Right kidney (tissue), 9 donors: ENCODE measurements around the gene MMEL1.
"Not testable (repeated sequence)": the region's sequence is repeated elsewhere in the genome, so short reads cannot be mapped to it uniquely, and the experiment has no call there.

ENCODE experiments used
- DNase-seq: peaks from one replicate; pipeline ENCODE4 v3.0.0-alpha.2; 2016
- long read RNA-seq, 8 donors: transcript quantifications; one replicate each; lab custom pipeline, GENCODE V29; 2026

MMEL1 gene, protein sequence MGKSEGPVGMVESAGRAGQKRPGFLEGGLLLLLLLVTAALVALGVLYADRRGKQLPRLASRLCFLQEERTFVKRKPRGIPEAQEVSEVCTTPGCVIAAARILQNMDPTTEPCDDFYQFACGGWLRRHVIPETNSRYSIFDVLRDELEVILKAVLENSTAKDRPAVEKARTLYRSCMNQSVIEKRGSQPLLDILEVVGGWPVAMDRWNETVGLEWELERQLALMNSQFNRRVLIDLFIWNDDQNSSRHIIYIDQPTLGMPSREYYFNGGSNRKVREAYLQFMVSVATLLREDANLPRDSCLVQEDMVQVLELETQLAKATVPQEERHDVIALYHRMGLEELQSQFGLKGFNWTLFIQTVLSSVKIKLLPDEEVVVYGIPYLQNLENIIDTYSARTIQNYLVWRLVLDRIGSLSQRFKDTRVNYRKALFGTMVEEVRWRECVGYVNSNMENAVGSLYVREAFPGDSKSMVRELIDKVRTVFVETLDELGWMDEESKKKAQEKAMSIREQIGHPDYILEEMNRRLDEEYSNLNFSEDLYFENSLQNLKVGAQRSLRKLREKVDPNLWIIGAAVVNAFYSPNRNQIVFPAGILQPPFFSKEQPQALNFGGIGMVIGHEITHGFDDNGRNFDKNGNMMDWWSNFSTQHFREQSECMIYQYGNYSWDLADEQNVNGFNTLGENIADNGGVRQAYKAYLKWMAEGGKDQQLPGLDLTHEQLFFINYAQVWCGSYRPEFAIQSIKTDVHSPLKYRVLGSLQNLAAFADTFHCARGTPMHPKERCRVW
- long read RNA-seq, donor 1, partial matches to known transcripts: 0 of 2 reads
- long read RNA-seq, donor 1, other reads (novel, unspliced or antisense): 0 of 2 reads
- long read RNA-seq, donor 2: 0 reads
- long read RNA-seq, donor 3: 0 reads
- long read RNA-seq, donor 4: 0 reads
- long read RNA-seq, donor 5: 0 reads
- long read RNA-seq, donor 6: 0 reads
- long read RNA-seq, donor 7, partial matches to known transcripts: 14 of 14 reads
- long read RNA-seq, donor 7, other reads (novel, unspliced or antisense): 0 of 14 reads
- long read RNA-seq, donor 8: 0 reads

DNA sequence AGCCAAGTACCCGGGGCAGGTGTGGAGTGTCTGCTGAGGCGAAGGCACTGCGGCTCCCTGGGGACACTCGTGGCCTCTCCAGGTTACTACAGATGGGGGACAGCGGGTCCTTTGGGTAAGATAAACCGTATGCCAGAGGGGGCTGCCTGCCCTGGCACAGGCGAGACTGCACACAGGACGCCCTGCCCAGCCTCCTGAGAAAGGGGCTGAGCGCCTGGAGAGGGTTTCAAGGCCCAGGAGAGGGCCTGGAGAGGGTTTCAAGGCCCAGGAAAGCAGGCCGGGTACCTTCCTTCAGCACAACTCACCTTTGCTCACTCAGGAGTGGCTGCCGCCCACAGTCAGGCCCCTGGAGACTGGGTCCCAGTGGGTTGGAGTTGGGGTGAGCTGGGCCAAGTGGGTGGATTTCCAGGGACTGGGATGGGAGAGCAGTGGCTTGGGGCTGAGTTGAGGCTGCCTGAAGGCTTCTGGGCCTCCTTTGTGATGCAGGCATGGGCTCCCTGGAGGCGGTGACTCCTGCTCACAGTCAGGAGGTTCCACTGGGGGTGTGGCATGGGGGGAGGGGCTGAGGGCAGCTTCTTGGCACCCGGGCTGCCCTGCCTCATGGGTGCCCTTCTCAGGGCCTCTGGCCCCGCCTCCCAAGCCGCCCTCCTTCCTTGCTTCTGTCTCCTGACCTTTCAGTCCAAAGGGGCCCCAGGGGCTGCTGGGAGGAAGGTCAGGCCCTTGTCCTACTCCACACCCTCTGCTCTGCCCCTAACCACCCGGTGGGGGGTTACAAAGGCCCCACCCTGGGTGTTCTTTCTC, at the start of gene MMEL1:
TSS of gene MMEL1 (minus strand) at position 456 of the 801 bp plus-strand sequence. CDS start 3,532 bp downstream, outside the sequence.
- DNase-seq: no peak

DNA sequence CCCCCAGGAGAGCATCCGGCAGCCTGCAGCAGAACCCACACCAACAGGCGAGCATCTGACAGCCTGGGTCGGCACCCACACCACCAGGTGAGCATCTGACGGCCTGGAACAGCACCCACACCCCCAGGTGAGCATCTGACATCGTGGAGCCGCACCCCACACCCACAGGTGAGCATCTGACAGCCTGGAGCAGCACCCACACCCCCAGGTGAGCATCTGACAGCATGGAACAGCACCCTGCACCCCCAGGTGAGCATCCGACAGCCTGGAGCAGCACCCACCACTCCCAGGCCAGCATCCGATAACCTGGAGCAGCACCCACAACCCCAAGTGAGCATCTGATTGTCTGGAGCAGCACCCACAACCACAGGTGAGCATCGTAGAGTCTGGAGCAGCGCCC, 43.9 kb upstream of the MMEL1 start:
- not testable (repeated sequence) for DNase-seq

DNA sequence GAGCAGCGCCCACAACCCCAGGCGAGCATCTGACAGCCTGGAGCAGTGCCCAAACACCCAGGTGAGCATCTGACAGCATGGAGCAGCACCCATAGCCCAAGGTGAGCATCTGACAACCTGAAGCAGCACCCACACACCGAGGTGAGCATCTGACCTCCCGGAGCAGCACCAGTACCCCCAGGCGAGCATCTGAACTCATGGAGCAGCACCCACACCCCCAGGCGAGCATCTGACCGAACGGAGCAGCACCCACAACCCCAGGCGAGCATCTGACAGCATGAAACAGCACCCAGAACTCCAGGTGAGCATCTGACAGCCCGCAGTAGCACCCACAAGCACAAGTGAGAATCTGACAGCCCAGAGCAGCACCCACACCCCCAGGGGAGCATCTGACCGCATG, 38.8 kb upstream of the MMEL1 start:
- DNase-seq: not testable (repeated sequence)

DNA sequence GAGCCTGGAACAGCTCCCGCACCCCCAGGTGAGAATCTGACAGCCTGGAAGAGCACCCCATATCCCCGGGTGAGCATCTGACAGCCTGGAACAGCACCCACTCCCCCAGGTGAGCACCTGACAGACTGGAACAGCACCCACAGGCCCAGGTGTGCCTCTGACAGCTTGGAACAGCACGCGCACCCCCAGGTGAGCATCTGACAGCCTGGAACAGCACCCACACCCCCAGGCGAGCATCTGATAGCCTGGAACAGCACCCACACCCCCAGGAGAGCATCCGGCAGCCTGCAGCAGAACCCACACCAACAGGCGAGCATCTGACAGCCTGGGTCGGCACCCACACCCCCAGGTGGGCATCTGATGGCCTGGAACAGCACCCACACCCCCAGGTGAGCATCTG, 27.0 kb upstream of the MMEL1 start:
- not testable (repeated sequence) for DNase-seq

DNA sequence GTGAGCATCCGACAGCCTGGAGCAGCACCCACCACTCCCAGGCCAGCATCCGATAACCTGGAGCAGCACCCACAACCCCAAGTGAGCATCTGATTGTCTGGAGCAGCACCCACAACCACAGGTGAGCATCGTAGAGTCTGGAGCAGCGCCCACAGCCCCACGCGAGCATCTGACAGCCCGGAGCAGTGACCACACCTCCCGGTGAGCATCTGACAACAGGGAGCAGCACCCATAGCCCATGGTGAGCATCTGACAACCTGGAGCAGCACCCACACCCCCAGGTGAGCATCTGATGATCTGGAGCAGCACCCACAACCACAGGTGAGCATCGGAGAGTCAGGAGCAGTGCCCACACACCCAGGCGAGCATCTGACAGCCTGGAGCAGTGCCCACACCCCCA, 25.1 kb upstream of the MMEL1 start:
- DNase-seq: not testable (repeated sequence)

DNA sequence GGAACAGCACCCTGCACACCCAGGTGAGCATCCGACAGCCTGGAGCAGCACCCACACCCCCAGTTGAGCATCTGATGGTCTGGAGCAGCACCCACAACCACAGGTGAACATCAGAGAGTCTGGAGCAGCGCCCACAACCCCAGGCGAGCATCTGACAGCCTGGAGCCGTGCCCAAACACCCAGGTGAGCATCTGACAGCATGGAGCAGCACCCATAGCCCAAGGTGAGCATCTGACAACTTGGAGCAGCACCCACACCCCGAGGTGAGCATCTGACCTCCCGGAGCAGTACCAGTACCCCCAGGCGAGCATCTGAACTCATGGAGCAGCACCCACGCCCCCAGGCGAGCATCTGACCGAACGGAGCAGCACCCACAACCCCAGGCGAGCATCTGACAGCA, 24.3 kb upstream of the MMEL1 start:
- not testable (repeated sequence) for DNase-seq

DNA sequence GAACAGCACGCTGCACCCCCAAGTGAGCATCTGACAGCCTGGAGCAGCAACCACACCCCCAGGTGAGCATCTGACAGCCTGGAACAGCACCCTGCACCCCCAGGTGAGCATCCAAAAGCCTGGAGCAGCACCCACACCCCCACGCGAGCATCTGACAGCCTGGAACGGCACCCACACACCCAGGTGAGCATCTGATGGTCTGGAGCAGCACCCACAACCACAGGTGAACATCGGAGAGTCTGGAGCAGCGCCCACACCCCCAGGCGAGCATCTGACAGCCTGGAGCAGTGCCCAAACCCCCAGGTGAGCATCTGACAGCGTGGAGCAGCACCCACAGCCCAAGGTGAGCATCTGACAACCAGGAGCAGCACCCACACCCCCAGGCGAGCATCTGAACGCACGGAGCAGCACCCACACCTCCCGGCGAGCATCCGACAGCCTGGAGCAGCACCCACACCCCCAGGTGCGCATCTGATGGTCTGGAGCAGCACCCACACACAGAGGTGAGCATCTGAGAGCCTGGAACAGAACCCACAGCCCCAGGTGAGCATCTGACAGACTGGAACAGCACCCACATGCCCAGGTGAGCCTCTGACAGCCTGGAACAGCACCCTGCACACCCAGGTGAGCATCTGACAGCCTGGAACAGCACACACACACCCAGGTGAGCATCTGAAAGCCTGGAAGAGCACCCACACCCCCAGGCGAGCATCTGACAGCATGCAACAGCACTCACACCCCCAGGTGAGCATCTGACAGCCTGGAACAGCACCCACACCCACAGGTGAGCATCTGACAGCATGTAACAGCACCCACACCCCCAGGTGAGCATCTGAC, 23.0 kb upstream of the MMEL1 start:
- DNase-seq: not testable (repeated sequence)

DNA sequence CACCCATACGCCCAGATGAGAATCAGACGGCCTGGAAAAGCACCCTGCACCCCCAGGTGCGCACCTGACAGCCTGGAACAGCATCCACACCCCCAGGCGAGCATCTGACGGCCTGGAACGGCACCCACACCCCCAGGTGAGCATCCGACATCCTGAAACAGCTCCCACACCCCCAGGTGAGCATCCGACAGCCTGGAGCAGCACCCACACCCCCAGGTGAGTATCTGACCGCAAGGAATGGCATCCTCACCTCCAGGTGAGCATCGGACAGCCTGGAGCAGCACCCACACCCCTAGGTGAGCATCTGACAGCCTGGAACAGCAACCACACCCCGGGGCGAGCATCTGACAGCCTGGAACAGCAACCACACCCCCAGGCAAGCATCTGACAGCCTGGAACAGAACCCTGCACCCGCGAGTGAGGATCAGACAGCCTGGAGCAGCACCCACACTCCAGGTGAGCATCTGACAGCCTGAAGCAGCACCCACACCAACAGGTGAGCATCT, 21.7 kb upstream of the MMEL1 start:
- DNase-seq: not testable (repeated sequence)

DNA sequence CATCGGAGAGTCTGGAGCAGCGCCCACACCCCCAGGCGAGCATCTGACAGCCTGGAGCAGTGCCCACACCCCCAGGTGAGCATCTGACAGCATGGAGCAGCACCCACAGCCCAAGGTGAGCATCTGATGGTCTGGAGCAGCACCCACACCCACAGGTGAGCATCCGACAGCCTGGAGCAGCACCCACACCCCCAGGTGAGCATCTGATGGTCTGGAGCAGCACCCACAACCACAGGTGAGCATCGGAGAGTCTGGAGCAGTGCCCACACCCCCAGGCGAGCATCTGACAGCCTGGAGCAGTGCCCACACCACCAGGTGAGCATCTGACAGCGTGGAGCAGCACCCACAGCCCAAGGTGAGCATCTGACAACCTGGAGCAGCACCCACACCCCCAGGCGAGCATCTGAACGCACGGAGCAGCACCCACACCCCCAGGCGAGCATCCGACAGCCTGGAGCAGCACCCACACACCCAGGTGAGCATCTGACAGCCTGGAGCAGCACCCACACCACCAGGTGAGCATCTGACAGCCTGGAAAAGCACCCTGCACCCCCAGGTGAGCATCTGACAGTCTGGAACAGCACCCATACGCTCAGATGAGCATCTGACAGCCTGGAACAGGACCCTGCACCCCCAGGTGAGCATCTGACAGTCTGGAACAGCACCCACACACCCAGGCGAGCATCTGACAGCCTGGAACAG, 21.1 kb upstream of the MMEL1 start:
- DNase-seq: not testable (repeated sequence)

DNA sequence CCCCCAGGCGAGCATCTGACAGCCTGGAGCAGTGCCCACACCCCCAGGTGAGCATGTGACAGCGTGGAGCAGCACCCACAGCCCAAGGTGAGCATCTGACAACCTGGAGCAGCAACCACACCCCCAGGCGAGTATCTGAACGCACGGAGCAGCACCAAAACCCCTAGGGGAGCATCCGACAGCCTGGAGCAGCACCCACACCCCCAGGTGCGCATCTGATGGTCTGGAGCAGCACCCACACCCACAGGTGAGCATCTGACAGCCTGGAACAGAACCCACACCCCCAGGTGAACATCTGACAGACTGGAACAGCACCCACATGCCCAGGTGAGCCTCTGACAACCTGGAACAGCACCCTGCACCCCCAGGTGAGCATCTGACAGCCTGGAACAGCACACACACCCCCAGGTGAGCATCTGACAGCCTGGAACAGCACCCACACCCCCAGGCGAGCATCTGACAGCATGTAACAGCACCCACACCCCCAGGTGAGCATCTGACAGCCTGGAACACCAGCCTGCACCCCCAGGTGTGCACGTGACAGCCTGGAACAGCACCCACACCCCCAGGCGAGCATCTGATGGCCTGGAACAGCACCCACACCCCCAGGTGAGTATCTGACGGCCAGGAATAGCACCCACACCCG, 20.2 kb upstream of the MMEL1 start:
- not testable (repeated sequence) for DNase-seq

DNA sequence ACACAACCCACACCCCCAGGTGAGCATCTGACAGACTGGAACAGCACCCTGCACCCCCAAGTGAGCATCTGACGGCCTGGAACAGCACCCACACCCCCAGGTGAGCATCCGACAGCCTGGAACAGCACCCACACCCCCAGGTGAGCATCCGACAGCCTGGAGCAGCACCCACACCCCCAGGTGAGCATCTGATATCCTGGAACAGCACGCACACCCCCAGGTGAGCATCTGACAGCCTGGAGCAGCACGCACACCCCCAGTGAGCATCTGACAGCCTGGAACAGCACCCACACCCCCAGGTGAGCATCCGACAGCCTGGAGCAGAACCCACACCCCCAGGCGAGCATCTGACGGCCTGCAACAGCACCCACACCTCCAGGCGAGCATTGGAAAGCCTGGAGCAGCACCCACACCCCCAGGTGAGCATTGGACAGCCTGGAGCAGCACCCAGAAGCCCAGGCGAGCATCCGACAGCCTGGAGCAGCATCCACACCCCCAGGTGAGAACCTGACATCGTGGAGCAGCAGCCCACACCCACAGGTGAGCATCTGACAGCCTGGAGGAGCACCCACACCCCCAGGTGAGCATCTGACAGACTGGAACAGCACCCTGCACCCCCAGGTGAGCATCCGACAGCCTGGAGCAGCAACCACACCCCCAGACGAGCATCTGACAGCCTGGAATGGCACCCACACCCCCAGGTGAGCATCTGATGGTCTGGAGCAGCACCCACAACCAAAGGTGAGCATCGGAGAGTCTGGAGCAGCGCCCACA, 19.5 kb upstream of the MMEL1 start:
- not testable (repeated sequence) for DNase-seq

DNA sequence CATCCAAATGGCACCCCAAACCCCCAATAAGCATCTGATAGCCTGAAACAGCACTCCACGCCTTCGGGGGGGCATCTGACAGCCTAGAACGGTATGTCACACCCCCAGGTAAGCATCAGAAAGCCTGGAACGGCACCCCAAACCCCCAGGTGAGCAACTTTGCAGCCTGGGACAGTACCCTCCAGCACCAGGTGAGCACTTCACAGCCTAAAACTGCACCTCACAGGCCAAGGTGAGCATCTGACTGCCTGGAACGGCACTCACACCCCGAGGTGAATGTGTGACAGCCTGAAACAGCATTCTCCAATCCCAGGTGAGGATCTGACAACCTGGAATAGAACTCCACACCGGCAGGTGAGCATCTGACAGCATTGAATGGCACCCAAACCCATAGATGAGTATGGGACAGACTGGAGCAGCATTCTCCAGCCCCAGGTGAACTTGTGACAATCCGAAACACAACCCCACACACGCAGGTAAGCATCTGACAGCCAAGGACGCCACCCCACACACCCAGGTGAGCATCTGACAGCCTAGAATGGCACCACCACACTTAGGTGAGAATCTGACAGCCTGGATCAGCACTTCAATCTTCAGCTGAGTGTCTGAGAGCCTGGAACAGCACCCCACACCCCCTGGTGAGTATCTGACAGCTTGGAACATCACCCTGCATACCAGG, 18.3 kb upstream of the MMEL1 start:
- DNase-seq: no peak

DNA sequence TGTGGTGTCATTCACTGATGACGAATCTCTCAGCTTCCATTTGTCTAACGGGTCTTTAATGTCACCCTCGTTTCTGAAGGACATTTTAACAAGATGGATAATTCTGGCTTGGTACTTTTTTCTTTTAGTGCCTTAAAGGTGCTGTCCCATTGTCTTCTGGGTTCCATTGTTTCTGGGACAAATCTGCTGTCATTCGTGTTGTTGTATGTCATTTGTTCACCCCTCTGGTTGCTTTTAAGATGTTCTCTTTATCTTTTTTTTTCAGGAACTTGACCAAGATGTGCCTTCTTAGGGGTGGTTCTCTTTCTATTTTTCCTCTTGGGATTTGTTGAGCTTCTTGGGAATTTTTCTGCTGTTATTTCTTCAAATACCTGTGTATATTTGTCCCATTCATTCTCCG, 14.0 kb upstream of the MMEL1 start:
- DNase-seq: no peak

DNA sequence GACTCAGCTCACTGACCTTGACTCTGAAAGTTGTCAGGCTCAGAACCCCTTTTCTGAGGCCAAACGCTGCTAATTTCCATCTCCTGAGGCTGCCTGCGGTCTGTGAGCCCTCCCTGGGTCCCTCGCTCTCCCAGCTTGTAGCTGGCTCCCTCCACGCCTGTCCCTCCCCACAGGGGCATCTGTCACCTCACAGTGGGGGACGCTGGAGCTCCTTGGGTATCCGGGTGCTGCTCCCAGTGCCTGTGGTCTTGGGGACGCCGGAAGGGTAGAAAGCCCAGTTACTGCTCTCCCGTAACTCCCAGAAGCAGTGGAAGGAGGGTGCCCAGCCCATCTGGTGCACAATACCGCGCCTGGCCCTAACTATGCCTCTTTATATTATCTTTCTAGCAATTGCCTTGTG, 13.0 kb upstream of the MMEL1 start:
- DNase-seq: no peak

DNA sequence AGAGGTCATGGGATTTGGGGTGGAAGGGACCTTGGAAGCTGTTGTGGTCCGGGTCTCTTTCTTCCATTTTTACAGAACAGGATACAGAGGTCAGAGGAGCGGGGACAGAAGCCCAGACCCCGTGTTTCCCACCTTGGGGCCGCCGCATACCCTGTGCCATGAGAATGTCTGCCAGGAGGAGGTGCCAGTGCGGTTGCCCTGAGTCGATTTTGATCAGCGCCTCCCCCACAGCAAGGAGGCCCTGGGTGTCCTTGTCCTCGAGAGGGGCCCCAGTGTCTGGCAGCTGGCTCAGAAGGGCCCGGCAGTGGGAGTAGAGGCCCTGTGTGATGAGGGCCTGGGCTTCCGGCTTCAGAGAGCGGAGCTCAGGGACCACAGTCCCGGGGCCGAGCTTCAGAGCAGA, 12.3 kb upstream of the MMEL1 start:
- no peak for DNase-seq

DNA sequence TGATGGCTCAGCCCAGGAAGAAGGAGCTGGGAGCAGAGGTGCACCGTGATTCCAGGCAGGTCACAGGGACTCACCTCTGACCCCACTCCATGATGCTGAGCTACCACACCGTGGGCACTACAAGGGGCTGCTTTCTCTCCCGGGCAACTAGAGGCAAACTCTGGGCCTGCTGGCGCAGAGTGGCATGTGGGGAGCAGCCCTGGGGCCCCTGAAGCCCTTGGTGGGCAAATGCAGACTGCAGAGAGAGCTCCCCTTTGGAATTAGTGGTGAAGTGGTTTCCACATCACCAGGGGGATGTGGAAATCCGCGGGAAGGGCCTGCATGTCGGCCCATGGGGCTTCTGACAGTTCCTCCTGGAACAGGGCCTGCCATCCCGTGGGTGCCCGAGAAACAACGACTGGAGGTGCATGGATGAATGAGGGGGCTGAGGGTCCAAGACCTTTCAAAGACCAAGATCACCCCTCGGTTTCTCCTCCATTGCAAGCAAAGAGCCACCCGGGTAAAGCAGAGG, 11.8 kb upstream of the MMEL1 start:
- DNase-seq: no peak

DNA sequence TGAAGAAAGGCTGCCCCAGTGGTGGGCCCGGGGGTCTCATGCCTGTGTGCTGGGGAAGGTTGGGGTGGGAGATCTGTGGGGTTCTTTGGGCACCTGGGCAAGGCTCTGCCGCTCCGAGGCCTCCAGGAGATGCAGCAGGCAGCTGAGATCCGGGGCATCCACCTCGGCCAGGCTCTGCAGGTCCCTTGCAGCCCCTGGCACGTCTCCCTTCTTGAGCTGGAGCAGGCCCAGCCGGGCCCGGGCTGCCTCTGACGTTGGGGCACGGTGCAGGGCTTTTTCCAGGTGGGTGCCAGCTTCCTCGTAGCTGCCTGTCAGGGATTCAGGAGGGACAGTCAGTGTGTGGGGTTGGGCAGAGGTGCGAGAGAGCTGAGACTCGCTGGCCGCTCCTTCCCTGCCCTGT, 11.4 kb upstream of the MMEL1 start:
- DNase-seq: no peak
